OCI-LY7 (cell line): ENCODE measurements around the gene STK11IP. TPM values are rescaled to one million over a fixed set of nuclear protein-coding genes. Genes with fewer than 3 reads are reported as not detected.
A peak's percentile ranks its signal among the peaks of the same experiment; 100 is the strongest.

Source experiments
- BruUV-seq: library from RNA; stranded (reverse); fragments of 400-500 nt; replicated peaks from 2 replicates; lab custom pipeline; 2021; lab: Mats Ljungman, UMichigan
- CTCF ChIA-PET: fragments of 300-600 bp; sonication (Branson Sonifier 250); formaldehyde crosslinking; loops from one replicate; lab custom pipeline; 2022; ENCODE audit warnings: antibody characterized with exemption; ENCODE audit not compliant: unreplicated experiment; lab: Charles Lee
- POLR2A ChIA-PET: fragments of 300-600 bp; sonication (Branson Sonifier 250); formaldehyde crosslinking; loops from one replicate; lab custom pipeline; 2022; ENCODE audit warnings: antibody characterized with exemption; lab: Charles Lee
- DNase-seq: peaks from one replicate; pipeline ENCODE4 v3.0.0-alpha.2; 2015; ENCODE audit warnings: low spot score
- H2AFZ ChIP-seq: fragments of 200-600 bp; sonication (generic), shearing (Covaris generic); 2 replicates; pipeline ENCODE4 v1.6.1; 2014; ENCODE audit warnings: mild to moderate bottlenecking, antibody characterized with exemption, low read length, moderate library complexity
- H3K27ac ChIP-seq: fragments of 200-600 bp; sonication (generic); 2 replicates; pipeline ENCODE4 v1.5.1; 2014; ENCODE audit warnings: mixed run types, low read depth, mild to moderate bottlenecking, moderate library complexity, low read length, inconsistent platforms; ENCODE audit not compliant: poor library complexity, severe bottlenecking
- H3K36me3 ChIP-seq: fragments of 200-600 bp; sonication (generic); 2 replicates; pipeline ENCODE4 v1.6.1; 2014; ENCODE audit warnings: mild to moderate bottlenecking, antibody characterized with exemption, low read length, moderate library complexity, mixed read lengths; ENCODE audit not compliant: insufficient read depth
- H3K4me1 ChIP-seq: fragments of 200-600 bp; sonication (generic); 2 replicates; pipeline ENCODE4 v1.5.1; 2014; ENCODE audit warnings: mild to moderate bottlenecking, low read length; ENCODE audit not compliant: insufficient read depth, poor library complexity, severe bottlenecking
- H3K4me2 ChIP-seq: fragments of 200-600 bp; sonication (generic); 2 replicates; pipeline ENCODE4 v1.6.1; 2014; ENCODE audit warnings: mild to moderate bottlenecking, low read length
- H3K4me3 ChIP-seq: fragments of 200-600 bp; sonication (generic); 2 replicates; pipeline ENCODE4 v1.5.1; 2014; ENCODE audit warnings: mild to moderate bottlenecking, low read depth, low read length; ENCODE audit not compliant: poor library complexity, severe bottlenecking
- H3K79me2 ChIP-seq: fragments of 200-600 bp; sonication (generic); 2 replicates; pipeline ENCODE4 v1.6.1; 2016; ENCODE audit warnings: low read depth, mild to moderate bottlenecking, low read length, moderate library complexity, mixed read lengths; ENCODE audit not compliant: insufficient read depth
- H3K9me2 ChIP-seq: fragments of 200-600 bp; sonication (generic); 2 replicates; pipeline ENCODE4 v1.6.1; 2016; ENCODE audit warnings: mild to moderate bottlenecking, low read length, mixed read lengths; ENCODE audit not compliant: insufficient read depth
- H3K9me3 ChIP-seq: fragments of 200-600 bp; sonication (generic); 2 replicates; pipeline ENCODE4 v1.6.1; 2014; ENCODE audit warnings: mild to moderate bottlenecking, mixed run types, low read length, mixed read lengths
- H4K20me1 ChIP-seq: fragments of 200-600 bp; sonication (generic); 2 replicates; pipeline ENCODE4 v1.6.1; 2014; ENCODE audit warnings: mild to moderate bottlenecking, antibody characterized with exemption, low read length, moderate library complexity, mixed read lengths; ENCODE audit not compliant: insufficient read depth
- CTCF ChIP-seq: fragments of 200-600 bp; sonication (generic); conservative IDR thresholded peaks from 2 replicates; pipeline ENCODE4 v1.5.1; 2014; ENCODE audit warnings: mild to moderate bottlenecking, antibody characterized with exemption, low read length, moderate library complexity, mixed read lengths
- EZH2phosphoT487 ChIP-seq: fragments of 200-600 bp; sonication (generic); IDR thresholded peaks from 2 replicates; pipeline ENCODE4 v1.6.1; 2018; ENCODE audit warnings: low read depth, borderline replicate concordance, mild to moderate bottlenecking, mixed run types, antibody characterized with exemption, low read length, moderate library complexity, mixed read lengths
- intact Hi-C: fragments of 100-400 bp; cut with micrococcal nuclease; formaldehyde crosslinking; loops from one replicate; pipeline ENCODE4 v1.10.0; 2022; ENCODE audit not compliant: unreplicated experiment
- total RNA-seq, 2 experiments: library from RNA; depleted of rRNA in 1 of 2; stranded (reverse); fragments of >200 nt in 1 of 2; shearing (Covaris generic) in 1 of 2; gene quantifications; 2 replicates each; pipeline ENCODE4 v1.2.3, GENCODE V29; 2014 to 2022

The STK11IP gene
- total RNA-seq, 2 experiments from 2014 or later, result 26.5 to 37.6 TPM

- H3K4me1 ChIP-seq, result peaks cover 7% of the 10 kb centered on the region
- no peak for TF ChIP-seq CTCF
- TF ChIP-seq EZH2phosphoT487, result no peak
- ChIA-PET POLR2A (no interaction called here), CTCF (no interaction called here)
- H3K4me3 ChIP-seq, result no peak overlapping the region
- intact Hi-C loops, result no loop called here
- H3K79me2 ChIP-seq, result no peaks in the 10 kb centered on the region
- no peak overlapping the region for H2AFZ ChIP-seq
- no TSS peak for BruUV-seq
- H3K36me3 ChIP-seq, result no peaks in the 10 kb centered on the region
- H3K9me2 ChIP-seq, result no peaks in the 10 kb centered on the region
- H4K20me1 ChIP-seq, result no peaks in the 10 kb centered on the region
- no peak overlapping the region for H3K4me2 ChIP-seq
- no peak overlapping the region for H3K27ac ChIP-seq
- DNase-seq, result no peak
- no peaks in the 10 kb centered on the region for H3K9me3 ChIP-seq
Observed at GRCh38 chr2:219549619-219550018, 48.0 kb upstream of the STK11IP start.

- no peaks in the 10 kb centered on the region for H3K79me2 ChIP-seq
- no TSS peak for BruUV-seq
- H4K20me1 ChIP-seq, result no peaks in the 10 kb centered on the region
- H3K27ac ChIP-seq, result peak overlapping the region; percentile 46
- CTCF ChIA-PET, result interaction anchor here (0.6 kb wide), 2 partner anchors 29 to 63 kb away, joined by 3 to 4 read pairs; no protein-coding TSS in a partner anchor
- peak overlapping the region; percentile 69 for H3K4me3 ChIP-seq
- DNase-seq, result no peak
- intact Hi-C loops, result no loop called here
- no peaks in the 10 kb centered on the region for H3K9me2 ChIP-seq
- no peaks in the 10 kb centered on the region for H3K9me3 ChIP-seq
- POLR2A ChIA-PET, result no interaction called here
- H3K36me3 ChIP-seq, result no peaks in the 10 kb centered on the region
- peak overlapping the region; percentile 92 for H2AFZ ChIP-seq
- H3K4me2 ChIP-seq, result peak overlapping the region; percentile 94
- peaks cover 7% of the 10 kb centered on the region for H3K4me1 ChIP-seq
- TF ChIP-seq EZH2phosphoT487, result no peak
- TF ChIP-seq CTCF, result peak; percentile 45; the same call in 1 of the 2 replicates
Observed at GRCh38 chr2:219551441-219552381, 45.9 kb upstream of the STK11IP start.
